T-cell (primary cell): ENCODE data around the gene HMGCLL1. TPM values are rescaled to one million over a fixed set of nuclear protein-coding genes. Genes with fewer than 3 reads are reported as not detected.

Experiments used
- ATAC-seq, 4 experiments: fragments of 200-7000 bp in 3 of 4; fragments of 150-1000 bp in 1 of 4; cut with Tn5 transposase; replicated peaks in 1 of 4; 1 replicate in 3 of 4; 2 replicates in 1 of 4; pipeline ENCODE4 v1.10.0; 2021; ENCODE audit warnings: moderate library complexity in 3 of 4, mild to moderate bottlenecking in 2 of 4, moderate number of reproducible peaks in 1 of 4
- CTCF ChIA-PET, 2 donors: fragments of 300-600 bp; sonication (Branson Sonifier 250); formaldehyde crosslinking; loops; one replicate each; lab custom pipeline; 2022; ENCODE audit warnings: antibody characterized with exemption in 2 of 2; lab: Charles Lee
- POLR2A ChIA-PET, 2 donors: fragments of 300-600 bp; sonication (Branson Sonifier 250); formaldehyde crosslinking; loops; one replicate each; lab custom pipeline; 2022; ENCODE audit warnings: antibody characterized with exemption in 2 of 2; lab: Charles Lee
- DNase-seq, 35 experiments: peaks; one replicate each; pipeline versions ENCODE4 v3.0.0 to v3.0.0-alpha.2; 2013 to 2023
- H3K27ac ChIP-seq: one replicate; pipeline ENCODE4 v1.5.1; 2013; ENCODE audit warnings: low read length
- H3K27me3 ChIP-seq, 2 experiments: replicated peaks in 1 of 2; 1 replicate in 1 of 2; 2 replicates in 1 of 2; pipeline versions ENCODE4 v1.6.1 to v1.7.0; 2013; ENCODE audit warnings: low read length in 1 of 2, mixed read lengths in 1 of 2; ENCODE audit not compliant: control insufficient read depth in 2 of 2, insufficient read depth in 2 of 2; ENCODE audit errors: extremely low read depth in 1 of 2
- H3K36me3 ChIP-seq, 2 donors: 1 replicate in 1 of 2; 2 replicates in 1 of 2; pipeline versions ENCODE4 v1.6.1 to v1.7.0; 2013; ENCODE audit warnings: low read length in 1 of 2; ENCODE audit not compliant: control insufficient read depth in 2 of 2, insufficient read depth in 1 of 2; ENCODE audit errors: extremely low read depth in 1 of 2
- H3K4me1 ChIP-seq, 2 experiments: 1 replicate in 1 of 2; 2 replicates in 1 of 2; pipeline versions ENCODE4 v1.6.1 to v1.7.0; 2013; ENCODE audit warnings: low read length in 2 of 2, mixed read lengths in 1 of 2; ENCODE audit not compliant: insufficient read depth in 2 of 2, control insufficient read depth in 1 of 2; ENCODE audit errors: extremely low read depth in 1 of 2
- H3K4me3 ChIP-seq, 2 donors: 1 replicate in 1 of 2; 2 replicates in 1 of 2; pipeline versions ENCODE4 v1.5.1 to v1.7.0; 2013; ENCODE audit warnings: mild to moderate bottlenecking in 2 of 2, low read length in 1 of 2, moderate library complexity in 1 of 2; ENCODE audit not compliant: control insufficient read depth in 1 of 2; ENCODE audit errors: extremely low read depth in 1 of 2
- H3K9me3 ChIP-seq: 2 replicates; pipeline ENCODE4 v1.7.0; 2013
- H3K27ac Mint-ChIP-seq, 2 donors: one replicate each; pipeline ENCODE4 v1.8.0; 2020 to 2021; ENCODE audit warnings: mild to moderate bottlenecking in 2 of 2, mixed read lengths in 2 of 2
- H3K27me3 Mint-ChIP-seq, 2 donors: one replicate each; pipeline ENCODE4 v1.8.0; 2021 to 2022; ENCODE audit warnings: mixed read lengths in 2 of 2
- H3K36me3 Mint-ChIP-seq: one replicate; pipeline ENCODE4 v1.8.0; 2021; ENCODE audit warnings: mixed read lengths
- H3K4me1 Mint-ChIP-seq, 3 donors: one replicate each; pipeline ENCODE4 v1.8.0; 2020 to 2022; ENCODE audit warnings: mixed read lengths in 3 of 3, mild to moderate bottlenecking in 1 of 3
- H3K4me3 Mint-ChIP-seq, 3 donors: one replicate each; pipeline ENCODE4 v1.8.0; 2020 to 2022; ENCODE audit warnings: mild to moderate bottlenecking in 3 of 3, mixed read lengths in 3 of 3, moderate library complexity in 3 of 3
- H3K9me3 Mint-ChIP-seq, 3 donors: one replicate each; pipeline ENCODE4 v1.8.0; 2020 to 2022; ENCODE audit warnings: mixed read lengths in 3 of 3
- WGBS: methylation state at CpG from one replicate; pipeline ENCODE4 v1.1.5; 2013; ENCODE audit warnings: missing lambda C conversion rate; ENCODE audit not compliant: insufficient coverage; 5-methylcytosine and 5-hydroxymethylcytosine counted together
- total RNA-seq, 35 experiments: library from RNA in 6 of 35; stranded (reverse) in 6 of 35; fragments of 120-200 nt in 1 of 35; gene quantifications; one replicate each; pipeline versions ENCODE4 v1.2.1 to v1.2.4 and lab custom pipeline; 2013 to 2026

Gene HMGCLL1
- total RNA-seq, 5 donors from 2014 or later (not counting 1 experiment from before 2014, with no cell fraction given), result not detected

- Mint-ChIP-seq H3K36me3 (no peaks in the 10 kb centered on the region), H3K27me3 (no peaks in the 10 kb centered on the region), H3K9me3 (peaks cover 0 to 20% (median 9%) of the 10 kb centered on the region in 3 donors), H3K4me3 (no peak overlapping the region), H3K4me1 (no peaks in the 10 kb centered on the region), H3K27ac (no peak overlapping the region)
- H3K4me3 ChIP-seq, result no peak overlapping the region
- no peak overlapping the region for H3K27ac ChIP-seq
- no peak for ATAC-seq
- ChIA-PET CTCF (no interaction called here), POLR2A (no interaction called here)
- WGBS, result no CpG with 5 or more reads among the region's 1 CpG
- no peaks in the 10 kb centered on the region for H3K36me3 ChIP-seq
- no peaks in the 10 kb centered on the region for H3K9me3 ChIP-seq
- H3K27me3 ChIP-seq, result no peaks in the 10 kb centered on the region
- H3K4me1 ChIP-seq, result no peaks in the 10 kb centered on the region
- DNase-seq, result no peak
These were observed 105.3 kb downstream of the HMGCLL1 start for GRCh38 chr6:55473722-55474121.

DNA sequence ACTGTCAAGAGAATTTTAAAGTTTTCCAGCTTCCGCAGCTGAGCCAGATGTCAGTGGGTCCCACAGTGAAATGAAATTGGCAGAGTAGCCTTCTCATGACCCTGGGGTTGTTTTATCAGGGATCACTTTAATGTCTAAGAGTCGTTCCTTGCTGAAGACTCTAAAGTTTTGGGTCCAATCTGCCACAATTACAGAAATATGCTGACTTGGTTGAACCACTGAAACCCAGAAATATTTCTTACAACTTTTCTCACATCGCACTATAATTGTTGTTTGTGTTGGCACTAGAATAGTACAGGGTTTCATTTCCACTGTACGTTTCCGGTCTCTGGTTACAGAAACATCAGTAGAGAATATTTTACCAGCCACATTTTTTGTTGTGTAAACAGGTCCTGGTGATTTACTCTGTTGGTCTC, 109.0 kb downstream of the HMGCLL1 start:
- Histone ChIP-seq H3K27me3 (no peaks in the 10 kb centered on the region), H3K36me3 (no peaks in the 10 kb centered on the region), H3K27ac (no peak overlapping the region), H3K9me3 (no peaks in the 10 kb centered on the region), H3K4me1 (no peaks in the 10 kb centered on the region), H3K4me3 (no peak overlapping the region)
- H3K4me3 Mint-ChIP-seq, result no peak overlapping the region
- H3K4me1 Mint-ChIP-seq, result no peaks in the 10 kb centered on the region
- peaks cover 3 to 26% (median 7%) of the 10 kb centered on the region in 3 donors for H3K9me3 Mint-ChIP-seq
- POLR2A ChIA-PET, result no interaction called here
- CTCF ChIA-PET, result no interaction called here
- no peak overlapping the region for H3K27ac Mint-ChIP-seq
- no peak for DNase-seq
- no peaks in the 10 kb centered on the region for H3K27me3 Mint-ChIP-seq
- WGBS, result 80% methylated on average over 1 of the region's 5 CpGs
- H3K36me3 Mint-ChIP-seq, result no peaks in the 10 kb centered on the region
- no peak for ATAC-seq

GRCh38 chr6:55456016-55456415, 123.0 kb downstream of the HMGCLL1 start:
- no peaks in the 10 kb centered on the region for H3K36me3 ChIP-seq
- no peaks in the 10 kb centered on the region for H3K4me1 ChIP-seq
- Mint-ChIP-seq H3K4me3 (no peak overlapping the region), H3K4me1 (no peaks in the 10 kb centered on the region), H3K27me3 (no peaks in the 10 kb centered on the region), H3K36me3 (no peaks in the 10 kb centered on the region), H3K9me3 (peaks cover 0 to 13% (median 7%) of the 10 kb centered on the region in 3 donors), H3K27ac (no peak overlapping the region)
- no peak overlapping the region for H3K27ac ChIP-seq
- WGBS, result no CpG with 5 or more reads among the region's 3 CpGs
- ChIA-PET CTCF (no interaction called here), POLR2A (no interaction called here)
- no peaks in the 10 kb centered on the region for H3K27me3 ChIP-seq
- H3K9me3 ChIP-seq, result no peaks in the 10 kb centered on the region
- no peak for DNase-seq
- ATAC-seq, result no peak
- no peak overlapping the region for H3K4me3 ChIP-seq

DNA sequence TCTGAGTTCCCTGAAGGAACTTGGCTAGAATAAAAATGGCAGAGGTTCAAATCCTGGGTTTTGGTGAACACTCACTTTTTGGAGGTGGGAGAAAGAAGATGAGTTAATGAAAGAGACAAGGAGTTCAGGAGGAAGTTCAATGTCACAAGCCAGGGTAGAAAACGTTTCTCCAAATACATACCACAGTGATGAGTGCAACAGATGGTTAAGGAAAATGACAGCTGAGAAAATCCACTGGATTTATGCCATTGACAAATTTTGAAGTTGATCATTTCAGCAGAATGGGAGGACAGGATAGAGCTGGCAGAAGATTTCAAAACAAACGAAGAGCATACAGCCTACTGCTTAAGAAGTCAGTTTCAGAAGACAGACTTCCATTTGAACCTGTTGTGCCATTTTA, 129.0 kb downstream of the HMGCLL1 start:
- no peaks in the 10 kb centered on the region for H3K4me1 ChIP-seq
- Mint-ChIP-seq H3K36me3 (no peaks in the 10 kb centered on the region), H3K27me3 (no peaks in the 10 kb centered on the region), H3K4me1 (no peaks in the 10 kb centered on the region), H3K27ac (no peak overlapping the region), H3K9me3 (peaks cover 4 to 7% (median 7%) of the 10 kb centered on the region in 3 donors), H3K4me3 (no peak overlapping the region)
- no peak overlapping the region for H3K4me3 ChIP-seq
- ATAC-seq (no peak), DNase-seq (no peak)
- WGBS, result no CpG with 5 or more reads among the region's 2 CpGs
- H3K27me3 ChIP-seq, result no peaks in the 10 kb centered on the region
- no peak overlapping the region for H3K27ac ChIP-seq
- H3K9me3 ChIP-seq, result no peaks in the 10 kb centered on the region
- ChIA-PET POLR2A (no interaction called here), CTCF (no interaction called here)
- H3K36me3 ChIP-seq, result no peaks in the 10 kb centered on the region

DNA sequence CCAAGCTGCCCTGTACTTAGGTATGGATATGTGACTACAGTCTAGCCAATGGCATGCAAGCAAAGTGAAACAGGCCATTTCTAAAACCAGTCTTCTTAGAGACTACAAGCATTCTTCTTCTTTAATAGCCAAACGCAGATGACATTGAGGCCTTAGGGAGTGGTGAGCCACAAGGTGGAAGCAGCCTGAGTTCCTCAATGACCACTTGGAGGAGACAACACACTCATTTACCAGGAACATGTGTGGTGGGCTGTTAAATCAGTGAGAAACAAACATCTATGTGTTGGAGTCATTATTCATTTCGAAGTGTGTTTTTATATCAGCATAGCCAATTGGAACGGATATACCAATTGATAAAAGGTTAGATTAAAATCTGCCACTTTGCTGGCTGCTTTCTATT, 129.8 kb downstream of the HMGCLL1 start:
- POLR2A ChIA-PET, result no interaction called here
- no peaks in the 10 kb centered on the region for H3K4me1 ChIP-seq
- DNase-seq (no peak), ATAC-seq (no peak)
- H3K27ac Mint-ChIP-seq, result no peak overlapping the region
- CTCF ChIA-PET, result no interaction called here
- H3K36me3 ChIP-seq, result no peaks in the 10 kb centered on the region
- no peak overlapping the region for H3K4me3 Mint-ChIP-seq
- H3K27ac ChIP-seq, result no peak overlapping the region
- WGBS, result no CpG with 5 or more reads among the region's 3 CpGs
- H3K4me3 ChIP-seq, result no peak overlapping the region
- H3K9me3 Mint-ChIP-seq, result peaks cover 4 to 7% (median 7%) of the 10 kb centered on the region in 3 donors
- no peaks in the 10 kb centered on the region for H3K9me3 ChIP-seq
- no peaks in the 10 kb centered on the region for H3K4me1 Mint-ChIP-seq
- H3K36me3 Mint-ChIP-seq, result no peaks in the 10 kb centered on the region
- no peaks in the 10 kb centered on the region for H3K27me3 Mint-ChIP-seq
- H3K27me3 ChIP-seq, result no peaks in the 10 kb centered on the region

DNA sequence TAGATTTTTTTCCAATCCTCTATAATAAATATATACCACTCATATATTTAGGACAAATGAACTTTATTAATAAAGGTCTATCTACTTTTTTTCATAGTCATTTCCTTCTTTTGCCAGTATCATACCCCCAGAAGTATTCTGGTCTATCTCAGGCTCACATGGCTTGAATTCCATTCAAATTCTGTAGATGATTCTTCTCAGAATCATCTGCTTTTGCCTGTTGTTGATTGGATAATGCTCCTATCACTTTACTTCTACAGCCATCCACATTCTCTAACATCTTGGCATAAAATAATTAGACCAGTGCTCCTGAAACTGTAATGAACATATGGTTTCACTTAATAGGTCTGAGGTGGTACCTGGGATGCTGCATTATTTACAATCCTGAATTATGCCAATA, 130.5 kb downstream of the HMGCLL1 start:
- no peak for DNase-seq
- H3K27ac ChIP-seq, result no peak overlapping the region
- H3K36me3 ChIP-seq, result no peaks in the 10 kb centered on the region
- H3K27me3 ChIP-seq, result no peaks in the 10 kb centered on the region
- POLR2A ChIA-PET, result no interaction called here
- Mint-ChIP-seq H3K27me3 (no peaks in the 10 kb centered on the region), H3K9me3 (peaks cover 4 to 7% (median 7%) of the 10 kb centered on the region in 3 donors), H3K27ac (no peak overlapping the region), H3K36me3 (no peaks in the 10 kb centered on the region), H3K4me3 (no peak overlapping the region), H3K4me1 (no peaks in the 10 kb centered on the region)
- ATAC-seq, result no peak
- no peaks in the 10 kb centered on the region for H3K9me3 ChIP-seq
- no peaks in the 10 kb centered on the region for H3K4me1 ChIP-seq
- no peak overlapping the region for H3K4me3 ChIP-seq
- CTCF ChIA-PET, result no interaction called here

DNA sequence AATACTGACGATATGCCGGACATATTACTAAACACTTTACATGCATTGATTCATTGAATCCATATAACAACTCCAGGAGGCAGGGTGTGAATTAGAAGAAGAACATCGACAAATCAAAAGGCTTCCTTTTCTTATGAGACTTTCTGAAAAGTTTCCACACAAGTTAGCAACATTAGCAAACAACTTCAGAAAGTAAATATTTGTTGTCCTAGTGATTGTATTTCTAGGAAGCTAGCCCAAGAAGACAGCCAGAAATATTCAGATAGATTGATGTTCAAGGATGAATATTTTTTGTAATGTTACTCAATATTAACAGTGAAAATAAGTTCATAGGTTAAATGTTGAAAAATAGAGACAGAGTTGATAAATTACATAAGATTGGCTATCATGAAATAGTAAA, 131.1 kb downstream of the HMGCLL1 start:
- Histone ChIP-seq H3K4me1 (no peaks in the 10 kb centered on the region), H3K27ac (no peak overlapping the region), H3K36me3 (no peaks in the 10 kb centered on the region), H3K27me3 (no peaks in the 10 kb centered on the region), H3K4me3 (no peak overlapping the region), H3K9me3 (no peaks in the 10 kb centered on the region)
- no peak for DNase-seq
- ATAC-seq, result no peak
- Mint-ChIP-seq H3K9me3 (peaks cover 4 to 7% (median 7%) of the 10 kb centered on the region in 3 donors), H3K27ac (no peak overlapping the region), H3K4me3 (no peak overlapping the region), H3K27me3 (no peaks in the 10 kb centered on the region), H3K4me1 (no peaks in the 10 kb centered on the region), H3K36me3 (no peaks in the 10 kb centered on the region)
- POLR2A ChIA-PET, result no interaction called here
- CTCF ChIA-PET, result no interaction called here
- no CpG with 5 or more reads among the region's 3 CpGs for WGBS
